ENCODE results near the gene UBTD1.

The UBTD1 gene

DNA sequence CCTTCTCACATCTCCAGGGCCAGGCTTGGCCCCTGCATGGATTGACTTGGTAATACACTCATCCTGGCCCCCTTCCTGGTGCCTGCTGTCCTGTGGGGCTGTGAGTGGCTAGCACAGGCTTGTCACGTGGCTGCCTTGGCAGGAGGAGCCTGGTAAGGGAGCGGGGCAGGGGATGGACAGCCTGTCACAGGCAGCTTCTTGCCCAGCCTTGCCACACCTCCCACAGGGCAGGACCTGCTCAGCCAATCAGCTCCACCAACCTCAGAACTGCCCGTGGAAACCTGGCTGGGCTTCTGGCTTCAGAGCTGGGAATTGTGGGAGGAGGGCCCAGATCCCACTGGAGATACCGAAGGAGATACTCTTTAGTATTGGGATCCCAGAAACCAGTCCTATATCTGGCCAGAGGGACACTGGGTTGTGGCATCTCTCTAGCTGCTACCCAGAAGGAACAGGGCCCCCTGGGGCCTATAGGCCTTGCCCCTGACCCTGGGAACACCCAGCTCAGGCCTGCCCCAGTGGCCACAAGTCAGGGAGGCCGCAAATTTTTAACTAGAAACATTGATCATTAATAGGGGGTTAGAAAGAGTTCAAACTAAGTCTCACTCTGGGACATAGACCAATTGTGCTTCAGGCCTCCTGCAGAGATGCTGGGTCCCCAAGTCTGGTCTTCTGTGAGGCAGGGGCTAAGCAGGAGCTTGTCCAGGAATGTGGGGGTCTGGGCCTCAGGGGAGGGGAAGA lies 85.5 kb downstream of the UBTD1 start, which contains the start of gene HOGA1:
TSS of gene HOGA1 (plus strand) at position 330 of the 738 bp plus-strand sequence. CDS start at position 645, 315 bp downstream.
- Histone ChIP-seq H3K36me3 (ENCODE audit: insufficient read depth, low read length) (no peaks in the 10 kb centered on the region), H3K9me3 (ENCODE audit: low read length) (no peaks in the 10 kb centered on the region), H3K27me3 (ENCODE audit: insufficient read depth, low read length) (no peaks in the 10 kb centered on the region), H3K4me3 (ENCODE audit: low read length) (no peak within 1 kb of the TSS), H2AFZ (ENCODE audit: low read depth, low read length) (no peak within 1 kb of the TSS), H3K4me1 (ENCODE audit: insufficient read depth, low read length) (no peaks in the 10 kb centered on the region)

DNA sequence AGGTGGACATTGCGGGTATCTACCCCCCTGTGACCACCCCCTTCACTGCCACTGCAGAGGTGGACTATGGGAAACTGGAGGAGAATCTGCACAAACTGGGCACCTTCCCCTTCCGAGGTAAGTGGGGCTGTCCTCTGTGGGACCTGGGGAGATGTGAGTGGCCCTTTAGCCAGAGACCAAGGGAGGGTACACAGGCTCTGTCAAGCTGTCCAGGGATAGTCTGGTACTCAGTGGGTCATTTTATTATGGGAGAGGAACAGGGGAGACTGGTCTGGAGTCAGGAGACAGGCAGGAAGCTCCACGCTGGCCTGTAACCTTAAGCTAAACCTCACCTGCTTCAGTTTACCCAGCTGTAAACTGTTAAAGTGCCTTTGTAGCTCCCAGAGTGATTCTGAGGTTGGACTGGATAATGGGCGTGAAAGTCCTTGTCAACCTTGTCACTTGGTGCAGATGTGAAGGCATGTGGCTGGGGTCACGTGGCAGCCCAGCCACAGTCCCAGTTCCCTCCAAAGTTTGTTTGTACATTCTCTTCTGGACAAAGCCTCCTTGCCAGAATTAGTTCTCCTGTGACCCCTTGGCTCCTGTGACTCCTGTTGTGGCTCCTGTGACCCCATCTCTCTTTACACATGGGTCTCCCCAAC lies 86.2 kb downstream of the UBTD1 start:
- Histone ChIP-seq H3K9me3 (ENCODE audit: low read length) (no peaks in the 10 kb centered on the region), H3K4me1 (ENCODE audit: insufficient read depth, low read length) (no peaks in the 10 kb centered on the region), H3K27me3 (ENCODE audit: insufficient read depth, low read length) (no peaks in the 10 kb centered on the region)

DNA sequence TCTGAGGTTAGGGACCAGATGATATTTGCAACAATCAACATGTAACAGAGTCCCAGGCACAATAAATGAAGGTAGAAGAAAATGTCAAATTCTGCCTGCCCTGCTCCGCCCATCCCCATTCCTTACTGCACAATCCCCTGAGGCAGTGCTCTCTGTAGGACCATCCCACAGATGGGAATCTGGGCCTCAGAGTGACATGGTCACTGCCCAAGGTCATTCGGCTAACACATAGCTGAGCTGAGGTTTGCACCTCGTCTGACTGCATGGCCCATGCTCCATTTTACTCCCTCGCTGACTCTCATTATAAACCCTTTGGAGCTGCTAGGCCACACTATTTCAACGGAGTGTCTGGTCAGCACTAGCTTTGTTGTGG lies 86.7 kb downstream of the UBTD1 start:
- H2AFZ ChIP-seq (ENCODE audit: low read depth, low read length): no peak overlapping the region
- H3K27me3 ChIP-seq (ENCODE audit: insufficient read depth, low read length): no peaks in the 10 kb centered on the region
- H3K4me3 ChIP-seq (ENCODE audit: low read length): no peak overlapping the region
- H3K4me1 ChIP-seq (ENCODE audit: insufficient read depth, low read length): no peaks in the 10 kb centered on the region
- H3K9me3 ChIP-seq (ENCODE audit: low read length): no peaks in the 10 kb centered on the region
- H3K36me3 ChIP-seq (ENCODE audit: insufficient read depth, low read length): no peaks in the 10 kb centered on the region

More for the DNA sequence above, 86.2 kb downstream of the UBTD1 start:
- no peak overlapping the region for H2AFZ ChIP-seq (ENCODE audit: low read depth, low read length)
- H3K36me3 ChIP-seq (ENCODE audit: insufficient read depth, low read length): no peaks in the 10 kb centered on the region
- no peak overlapping the region for H3K4me3 ChIP-seq (ENCODE audit: low read length)

DNA sequence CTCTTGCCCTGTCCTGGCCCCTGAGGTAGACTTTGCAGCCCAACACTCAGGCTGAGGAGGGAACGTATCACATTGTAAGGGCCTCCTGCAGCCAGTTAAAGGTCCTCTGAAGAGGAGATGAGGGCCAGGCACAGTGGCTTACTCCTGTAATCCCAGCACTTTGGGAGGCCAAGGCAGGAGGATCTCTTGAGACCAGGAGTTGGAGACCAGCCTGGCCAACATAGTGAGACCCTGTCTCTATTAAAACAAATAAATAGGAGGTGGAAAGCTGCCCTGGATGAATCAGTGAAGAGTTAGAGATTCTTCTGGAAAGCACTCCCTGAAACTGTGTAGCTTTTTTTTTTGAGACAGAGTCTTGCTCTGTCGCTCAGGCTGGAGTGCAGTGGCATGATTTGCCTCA lies 88.5 kb downstream of the UBTD1 start:
- Histone ChIP-seq H3K27me3 (ENCODE audit: insufficient read depth, low read length) (no peaks in the 10 kb centered on the region), H2AFZ (ENCODE audit: low read depth, low read length) (no peak overlapping the region), H3K9me3 (ENCODE audit: low read length) (no peaks in the 10 kb centered on the region), H3K4me3 (ENCODE audit: low read length) (no peak overlapping the region), H3K36me3 (ENCODE audit: insufficient read depth, low read length) (no peaks in the 10 kb centered on the region), H3K4me1 (ENCODE audit: insufficient read depth, low read length) (no peaks in the 10 kb centered on the region)

DNA sequence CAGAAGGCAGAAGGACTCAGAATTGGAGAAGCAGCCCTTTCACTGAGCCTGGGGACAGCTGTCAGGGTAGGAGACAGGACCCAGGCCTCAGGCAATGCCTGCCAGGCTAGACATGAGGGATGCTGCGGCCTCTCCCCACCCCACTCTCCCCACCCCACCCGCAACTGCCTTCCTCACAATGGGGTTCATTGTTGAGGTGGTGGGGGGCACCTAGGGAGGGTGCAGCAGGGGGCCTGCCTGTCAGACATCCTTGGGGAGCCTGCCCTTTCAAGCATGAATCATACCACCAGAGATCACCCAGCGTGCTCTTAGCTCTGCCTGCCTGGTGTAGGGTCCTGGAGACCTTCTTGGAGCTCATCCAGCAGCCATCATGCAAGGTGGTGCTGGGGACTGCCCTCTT lies 90.8 kb downstream of the UBTD1 start, which contains the start of gene C10orf62:
TSS of gene C10orf62 (plus strand) at position 243 of the 400 bp plus-strand sequence. CDS start 177 bp downstream, outside the sequence.
- H3K4me3 ChIP-seq (ENCODE audit: low read length): no peak within 1 kb of the TSS

DNA sequence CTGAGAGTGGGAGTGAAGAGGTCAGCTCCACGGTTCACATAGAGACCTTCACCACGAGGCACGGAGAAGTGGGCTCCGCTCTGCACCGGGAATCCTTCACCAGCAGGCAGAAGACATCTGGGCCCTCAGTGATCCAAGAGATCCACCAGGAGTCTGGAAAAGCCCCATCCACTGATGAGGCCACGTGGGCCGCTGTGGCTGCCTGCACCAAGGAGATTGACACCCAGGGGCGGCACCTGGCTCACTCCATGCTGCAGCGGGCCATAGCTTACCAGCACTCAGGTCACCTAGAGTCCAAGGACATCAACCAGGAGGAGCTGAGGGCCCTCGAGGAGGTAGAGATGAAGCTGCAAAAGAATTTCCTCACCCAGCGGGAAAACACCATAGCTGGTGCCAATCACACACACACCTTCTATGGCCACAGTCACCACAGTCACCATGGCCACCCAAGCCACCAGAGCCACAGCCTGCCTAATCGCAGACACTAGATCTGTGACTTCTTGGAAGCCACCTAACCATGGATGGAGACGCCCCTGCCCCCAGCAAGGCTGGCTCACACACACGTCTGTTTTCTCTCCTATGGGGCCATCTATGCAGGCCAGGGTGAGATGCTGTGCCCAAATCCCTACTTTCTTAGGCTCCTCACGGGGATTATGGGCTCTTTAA lies 91.5 kb downstream of the UBTD1 start:
- H3K4me1 ChIP-seq (ENCODE audit: insufficient read depth, low read length): no peaks in the 10 kb centered on the region
- H2AFZ ChIP-seq (ENCODE audit: low read depth, low read length): no peak overlapping the region
- no peak overlapping the region for H3K4me3 ChIP-seq (ENCODE audit: low read length)
- no peaks in the 10 kb centered on the region for H3K36me3 ChIP-seq (ENCODE audit: insufficient read depth, low read length)
- no peaks in the 10 kb centered on the region for H3K27me3 ChIP-seq (ENCODE audit: insufficient read depth, low read length)
- no peaks in the 10 kb centered on the region for H3K9me3 ChIP-seq (ENCODE audit: low read length)

More for the DNA sequence above, 90.8 kb downstream of the UBTD1 start, which contains the start of gene C10orf62:
- Histone ChIP-seq H3K9me3 (ENCODE audit: low read length) (no peaks in the 10 kb centered on the region), H3K4me1 (ENCODE audit: insufficient read depth, low read length) (no peaks in the 10 kb centered on the region), H3K27me3 (ENCODE audit: insufficient read depth, low read length) (no peaks in the 10 kb centered on the region), H2AFZ (ENCODE audit: low read depth, low read length) (no peak within 1 kb of the TSS), H3K36me3 (ENCODE audit: insufficient read depth, low read length) (no peaks in the 10 kb centered on the region)

DNA sequence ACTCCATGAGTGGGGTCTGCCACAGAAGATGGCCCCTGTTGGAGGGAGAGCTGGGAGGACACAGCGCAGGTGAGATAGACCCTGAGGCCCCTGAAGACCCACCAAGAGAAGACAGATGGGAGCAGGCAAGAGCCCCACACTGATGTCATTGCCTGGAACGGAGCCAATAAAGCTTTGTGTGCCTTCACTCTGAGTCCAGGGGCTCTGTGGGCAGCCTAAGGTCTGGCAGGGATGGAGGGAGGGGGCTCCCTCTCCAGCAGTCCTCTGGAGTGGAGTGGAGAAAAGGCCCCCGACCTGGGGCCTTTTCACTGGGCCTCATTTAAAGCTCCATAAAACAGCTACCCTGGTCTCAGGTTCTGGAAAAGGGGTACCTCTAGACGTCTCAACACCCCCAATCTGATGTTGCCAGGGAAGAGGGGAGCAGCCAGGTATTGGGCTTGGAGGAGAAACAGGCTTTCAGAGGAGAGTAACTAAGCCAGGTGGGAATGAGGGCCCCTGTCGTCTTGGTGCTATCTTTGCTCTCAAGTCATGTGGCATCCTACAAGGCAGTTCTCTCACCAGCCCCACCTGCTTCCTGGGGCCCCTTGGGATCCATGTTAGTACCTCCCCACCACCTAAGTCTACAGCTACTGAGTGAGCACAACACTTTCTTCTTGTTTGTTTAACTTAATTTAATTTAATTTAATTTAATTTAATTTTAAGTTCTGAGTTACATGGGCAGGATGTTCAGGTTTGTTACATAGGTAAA lies 92.2 kb downstream of the UBTD1 start:
- H3K27me3 ChIP-seq (ENCODE audit: insufficient read depth, low read length): no peaks in the 10 kb centered on the region
- no peak overlapping the region for H3K4me3 ChIP-seq (ENCODE audit: low read length)
- peaks cover under 1% of the 10 kb centered on the region for H3K4me1 ChIP-seq (ENCODE audit: insufficient read depth, low read length)
- H3K36me3 ChIP-seq (ENCODE audit: insufficient read depth, low read length): no peaks in the 10 kb centered on the region
- no peak overlapping the region for H2AFZ ChIP-seq (ENCODE audit: low read depth, low read length)
- no peaks in the 10 kb centered on the region for H3K9me3 ChIP-seq (ENCODE audit: low read length)

DNA sequence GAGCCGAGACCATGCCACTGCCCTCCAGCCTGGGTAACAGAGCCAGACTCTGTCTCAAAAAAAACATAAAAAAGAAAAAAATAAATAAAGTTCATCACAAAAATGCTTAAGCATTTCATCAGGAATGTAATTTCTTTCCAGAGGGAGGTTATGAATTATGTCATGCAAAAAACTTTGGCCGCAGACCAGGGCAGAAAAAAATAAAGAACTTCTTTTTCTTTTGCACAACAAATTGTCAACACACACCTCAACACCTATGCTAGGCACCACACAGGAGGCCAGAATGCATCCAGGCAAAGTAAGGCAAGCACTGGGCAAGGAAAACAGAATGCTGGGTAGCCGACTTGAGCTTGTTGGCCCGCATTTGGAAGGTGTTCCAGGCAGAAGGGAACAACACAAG lies 94.7 kb downstream of the UBTD1 start:
- Histone ChIP-seq H3K4me3 (ENCODE audit: low read length) (no peak overlapping the region), H3K9me3 (ENCODE audit: low read length) (no peaks in the 10 kb centered on the region)

DNA sequence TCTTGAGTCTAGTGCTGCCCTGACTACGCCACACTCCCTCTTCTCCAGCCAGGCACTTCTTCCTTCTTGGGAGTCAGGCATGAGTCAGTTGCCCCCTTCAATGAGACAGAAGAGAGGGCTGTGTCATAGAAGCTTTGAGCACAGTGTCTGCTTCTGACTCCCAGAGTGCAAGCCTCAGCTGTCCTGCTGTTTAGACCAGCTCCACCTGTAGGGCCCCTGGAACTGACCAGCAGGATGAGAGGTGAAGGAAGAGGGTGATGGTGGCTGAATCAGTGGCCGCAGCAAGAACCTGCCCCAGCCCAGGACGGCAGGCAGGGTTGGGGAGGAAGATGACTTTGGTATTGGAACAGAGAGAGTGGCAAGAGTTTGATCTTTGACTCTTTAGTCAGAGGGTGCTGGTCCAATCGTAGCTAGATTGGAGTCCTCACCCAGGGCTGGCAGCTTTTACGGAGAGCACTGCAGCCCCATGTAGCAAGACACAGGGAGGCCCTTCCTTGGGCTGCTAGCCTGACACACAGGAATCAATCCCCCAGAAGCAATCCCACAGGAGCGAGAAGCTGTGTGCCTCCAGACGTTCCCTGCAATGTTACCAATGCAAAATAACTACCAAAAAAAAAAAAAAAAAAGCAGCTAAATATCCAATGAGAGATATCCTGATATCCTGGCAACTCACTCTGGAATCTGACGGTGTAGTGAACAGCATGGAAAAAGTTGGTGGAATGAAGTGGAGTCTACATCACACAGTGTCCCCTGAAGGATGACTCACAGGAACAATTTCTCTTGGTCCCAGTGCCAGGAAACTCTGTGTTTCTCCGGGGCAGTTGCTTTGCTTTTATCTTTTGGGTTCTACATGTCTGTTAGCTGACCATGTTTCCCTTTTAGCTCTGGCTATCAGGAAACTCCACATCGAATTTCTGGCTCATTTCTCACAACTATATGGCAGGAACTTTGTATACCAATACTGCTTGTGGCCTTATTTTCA lies 97.7 kb downstream of the UBTD1 start:
- Histone ChIP-seq H3K4me1 (ENCODE audit: insufficient read depth, low read length) (peaks cover 5% of the 10 kb centered on the region), H3K9me3 (ENCODE audit: low read length) (no peaks in the 10 kb centered on the region), H2AFZ (ENCODE audit: low read depth, low read length) (no peak overlapping the region), H3K36me3 (ENCODE audit: insufficient read depth, low read length) (no peaks in the 10 kb centered on the region), H3K4me3 (ENCODE audit: low read length) (no peak overlapping the region), H3K27me3 (ENCODE audit: insufficient read depth, low read length) (no peaks in the 10 kb centered on the region)

More for the DNA sequence above, 94.7 kb downstream of the UBTD1 start:
- Histone ChIP-seq H3K4me1 (ENCODE audit: insufficient read depth, low read length) (peaks cover 5% of the 10 kb centered on the region), H3K27me3 (ENCODE audit: insufficient read depth, low read length) (no peaks in the 10 kb centered on the region), H3K36me3 (ENCODE audit: insufficient read depth, low read length) (no peaks in the 10 kb centered on the region), H2AFZ (ENCODE audit: low read depth, low read length) (no peak overlapping the region)

DNA sequence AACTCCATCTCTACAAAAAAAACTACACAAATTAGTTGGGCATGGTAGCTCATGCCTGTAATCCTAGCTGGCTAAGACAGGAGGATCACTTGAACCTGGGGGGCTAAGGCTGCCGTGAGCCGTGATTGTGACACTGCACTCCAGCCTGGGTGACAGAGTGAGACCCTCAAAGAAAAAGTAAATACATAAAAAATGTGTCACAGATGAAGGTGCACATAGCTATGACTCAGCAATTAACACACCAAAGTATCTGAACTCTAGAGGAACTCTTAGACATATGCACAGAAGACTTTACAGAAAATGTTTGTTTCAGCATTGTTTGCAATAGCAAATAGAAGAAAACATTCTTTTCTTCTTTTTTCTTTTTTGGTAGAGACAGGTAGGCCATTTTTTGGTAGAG lies 99.1 kb downstream of the UBTD1 start:
- Histone ChIP-seq H3K4me3 (ENCODE audit: low read length) (no peak overlapping the region), H3K4me1 (ENCODE audit: insufficient read depth, low read length) (peaks cover 5% of the 10 kb centered on the region), H3K9me3 (ENCODE audit: low read length) (no peaks in the 10 kb centered on the region), H2AFZ (ENCODE audit: low read depth, low read length) (no peak overlapping the region), H3K36me3 (ENCODE audit: insufficient read depth, low read length) (no peaks in the 10 kb centered on the region), H3K27me3 (ENCODE audit: insufficient read depth, low read length) (no peaks in the 10 kb centered on the region)

DNA sequence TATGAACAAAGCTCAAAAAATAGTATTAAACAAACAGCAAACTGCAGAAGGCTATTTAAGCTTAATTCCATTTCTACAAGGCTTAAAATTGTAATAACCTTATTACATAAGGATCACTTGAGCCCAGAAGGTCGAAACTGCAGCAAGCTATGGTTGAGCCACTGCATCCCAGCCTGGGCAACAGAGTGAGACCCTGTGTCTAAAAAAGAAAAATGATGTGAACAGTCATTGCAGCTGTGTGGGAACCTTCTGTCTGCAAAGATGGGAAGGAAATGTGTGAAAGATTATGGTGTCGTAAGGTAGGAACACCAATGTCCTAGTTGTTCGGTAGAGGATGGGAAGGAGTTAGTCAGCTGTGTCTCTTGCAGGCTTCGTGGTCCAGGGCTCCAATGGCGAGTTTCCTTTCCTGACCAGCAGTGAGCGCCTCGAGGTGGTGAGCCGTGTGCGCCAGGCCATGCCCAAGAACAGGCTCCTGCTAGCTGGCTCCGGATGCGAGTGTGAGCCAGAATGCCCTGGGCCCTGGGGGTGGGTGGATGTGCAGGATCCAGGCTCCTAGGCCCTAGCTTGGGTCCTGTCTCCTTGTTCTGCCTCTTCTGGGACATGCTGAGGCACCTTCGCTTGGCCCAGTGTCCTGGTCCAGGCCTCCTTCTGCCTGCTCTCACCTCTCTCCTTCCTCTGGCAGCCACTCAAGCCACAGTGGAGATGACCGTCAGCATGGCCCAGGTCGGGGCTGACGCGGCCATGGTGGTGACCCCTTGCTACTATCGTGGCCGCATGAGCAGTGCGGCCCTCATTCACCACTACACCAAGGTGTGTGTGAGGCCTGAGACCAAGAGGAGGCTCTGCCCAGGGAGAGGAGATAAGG lies 99.9 kb downstream of the UBTD1 start:
- Histone ChIP-seq H3K36me3 (ENCODE audit: insufficient read depth, low read length) (no peaks in the 10 kb centered on the region), H3K27me3 (ENCODE audit: insufficient read depth, low read length) (no peaks in the 10 kb centered on the region), H3K9me3 (ENCODE audit: low read length) (no peaks in the 10 kb centered on the region), H3K4me3 (ENCODE audit: low read length) (no peak overlapping the region), H3K4me1 (ENCODE audit: insufficient read depth, low read length) (peaks cover 5% of the 10 kb centered on the region), H2AFZ (ENCODE audit: low read depth, low read length) (no peak overlapping the region)
